SK-N-SH (cell line): ENCODE data around the gene APPL2. TPM values are rescaled to one million over a fixed set of nuclear protein-coding genes. Genes with fewer than 3 reads are reported as not detected.

Experiments
- CTCF ChIA-PET: fragments of 300-600, 350-600 bp; formaldehyde crosslinking; extraction: SDS; loops from one replicate; lab custom pipeline; 2021; lab: Yijun Ruan, JAX
- POLR2A ChIA-PET: fragments of 350-600 bp; sonication (Branson Sonifier 250); formaldehyde crosslinking; extraction: SDS; loops from one replicate; lab custom pipeline; 2020; ENCODE audit warnings: antibody characterized with exemption, inconsistent platforms; lab: Yijun Ruan, JAX
- DNase-seq: peaks from one replicate; pipeline ENCODE4 v3.0.0; 2012
- H2AFZ ChIP-seq: fragments of 200-600 bp; sonication (generic); 2 replicates; pipeline ENCODE4 v1.8.1; 2016; ENCODE audit warnings: antibody characterized with exemption, mild to moderate bottlenecking, low read depth
- H3F3A ChIP-seq: fragments of 200-600 bp; sonication (generic); replicated peaks from 2 replicates; pipeline ENCODE3; 2016; ENCODE audit warnings: antibody characterized with exemption, mild to moderate bottlenecking; ENCODE audit not compliant: insufficient read depth
- H3K27ac ChIP-seq, 2 experiments: fragments of 200-500 bp in 1 of 2; fragments of 200-600 bp in 1 of 2; sonication (Bioruptor generic) in 1 of 2; sonication (generic), shearing (Covaris generic) in 1 of 2; 2 replicates each; pipeline versions ENCODE4 v1.5.1 to v1.6.1; 2014 to 2016; ENCODE audit warnings: low read depth in 2 of 2, inconsistent platforms in 1 of 2, low read length in 1 of 2, mild to moderate bottlenecking in 1 of 2, mixed read lengths in 1 of 2
- H3K27me3 ChIP-seq: fragments of 200-600 bp; sonication (generic), shearing (Covaris generic); 2 replicates; pipeline ENCODE4 v1.6.1; 2016; ENCODE audit warnings: mixed run types; ENCODE audit not compliant: insufficient read depth
- H3K36me3 ChIP-seq, 2 experiments: fragments of 200-500 bp in 1 of 2; fragments of 200-600 bp in 1 of 2; sonication (Bioruptor generic) in 1 of 2; sonication (generic) in 1 of 2; replicated peaks in 1 of 2; 2 replicates each; pipeline versions ENCODE3 to v1.5.1; 2014 to 2016; ENCODE audit warnings: low read length in 1 of 2, mild to moderate bottlenecking in 1 of 2; ENCODE audit not compliant: insufficient read depth in 2 of 2, control insufficient read depth in 1 of 2
- H3K4me1 ChIP-seq, 2 experiments: fragments of 200-500 bp in 1 of 2; fragments of 200-600 bp in 1 of 2; sonication (Bioruptor generic) in 1 of 2; sonication (generic), shearing (Covaris generic) in 1 of 2; 2 replicates each; pipeline versions ENCODE4 v1.5.1 to v1.6.1; 2014 to 2016; ENCODE audit warnings: low read depth in 1 of 2, low read length in 1 of 2, mixed run types in 1 of 2; ENCODE audit not compliant: insufficient read depth in 2 of 2, control insufficient read depth in 1 of 2
- H3K4me2 ChIP-seq: fragments of 200-600 bp; sonication (generic), shearing (Covaris generic); 2 replicates; pipeline ENCODE4 v1.6.1; 2017; ENCODE audit warnings: mixed run types
- H3K4me3 ChIP-seq, 2 experiments: fragments of 200-500 bp in 1 of 2; fragments of 200-600 bp in 1 of 2; sonication (Bioruptor generic) in 1 of 2; sonication (generic), shearing (Covaris generic) in 1 of 2; 2 replicates each; pipeline versions ENCODE4 v1.5.1 to v1.8.1; 2014 to 2016; ENCODE audit warnings: low read depth in 2 of 2, inconsistent platforms in 1 of 2, low read length in 1 of 2, mild to moderate bottlenecking in 1 of 2, mixed read lengths in 1 of 2, moderate library complexity in 1 of 2
- H3K79me2 ChIP-seq: fragments of 200-600 bp; sonication (generic); 2 replicates; pipeline ENCODE4 v1.8.1; 2017; ENCODE audit warnings: mild to moderate bottlenecking; ENCODE audit not compliant: insufficient read depth
- H3K9ac ChIP-seq: fragments of 200-600 bp; sonication (generic); 2 replicates; pipeline ENCODE4 v1.6.1; 2017; ENCODE audit warnings: mixed run types
- H3K9me2 ChIP-seq: fragments of 200-600 bp; sonication (generic); 2 replicates; pipeline ENCODE4 v1.6.1; 2017; ENCODE audit warnings: mixed run types
- H3K9me3 ChIP-seq: fragments of 200-600 bp; sonication (generic); 2 replicates; pipeline ENCODE4 v1.6.1; 2017; ENCODE audit warnings: mixed run types, mild to moderate bottlenecking, moderate library complexity
- H4K20me1 ChIP-seq: fragments of 200-600 bp; sonication (generic); 2 replicates; pipeline ENCODE4 v1.6.1; 2017; ENCODE audit warnings: mild to moderate bottlenecking, mixed run types; ENCODE audit not compliant: insufficient read depth
- CTCF ChIP-seq: fragments of 200-600 bp; sonication (generic); IDR thresholded peaks from 2 replicates; pipeline ENCODE4 v1.6.1; 2017; ENCODE audit warnings: antibody characterized with exemption, mild to moderate bottlenecking, moderate library complexity
- GABPA ChIP-seq: IDR thresholded peaks from 2 replicates; pipeline ENCODE4 v1.4.0; 2012; ENCODE audit warnings: low read depth, mild to moderate bottlenecking
- JUND ChIP-seq: IDR thresholded peaks from 2 replicates; pipeline ENCODE4 v1.4.0; 2012
- MAX ChIP-seq: IDR thresholded peaks from 2 replicates; pipeline ENCODE4 v1.4.0; 2012; ENCODE audit warnings: low read depth
- MEF2A ChIP-seq: IDR thresholded peaks from 2 replicates; pipeline ENCODE4 v1.4.0; 2012; ENCODE audit warnings: low read depth, borderline replicate concordance
- NRF1 ChIP-seq: IDR thresholded peaks from 2 replicates; pipeline ENCODE4 v1.6.1; 2012; ENCODE audit warnings: low read depth, mild to moderate bottlenecking, low read length
- PBX3 ChIP-seq: IDR thresholded peaks from 2 replicates; pipeline ENCODE4; 2012
- WGBS: methylation state at CpG from one replicate; pipeline ENCODE4 v1.1.6; 2017; ENCODE audit warnings: low lambda C conversion rate; 5-methylcytosine and 5-hydroxymethylcytosine counted together
- polyA plus RNA-seq, 3 experiments: library from polyadenylated mRNA; depleted of rRNA; stranded (reverse); fragments of >200 nt; gene quantifications; 2 replicates each; pipeline ENCODE4 v1.2.3, GENCODE V29; 2012

The APPL2 gene
- polyA plus RNA-seq, 1 of the 3 experiments (the other 2 are of a cell fraction): 59.2 TPM

GRCh38 chr12:105222284-105222655, 13.7 kb downstream of the APPL2 start:
- no peak overlapping the region for H3K4me2 ChIP-seq
- H2AFZ ChIP-seq: no peak overlapping the region
- H3K79me2 ChIP-seq: peaks cover 95% of the 10 kb centered on the region
- no peak overlapping the region for H3K9ac ChIP-seq
- H3K4me3 ChIP-seq: no peak overlapping the region
- H3K4me1 ChIP-seq: peaks cover 16 to 20% of the 10 kb centered on the region in 2 experiments
- H3K36me3 ChIP-seq: peaks cover 73 to 77% of the 10 kb centered on the region in 2 experiments
- no peak overlapping the region for H3K27ac ChIP-seq
- H3F3A ChIP-seq: peaks cover 23% of the 10 kb centered on the region
- no peaks in the 10 kb centered on the region for H3K9me3 ChIP-seq
- no peak for TF ChIP-seq MEF2A
- H3K9me2 ChIP-seq: no peaks in the 10 kb centered on the region
- H4K20me1 ChIP-seq: peaks cover 21% of the 10 kb centered on the region
- WGBS: 76% methylated on average over 4 of the region's 4 CpGs
- no peak for DNase-seq
- H3K27me3 ChIP-seq: no peaks in the 10 kb centered on the region
- ChIA-PET CTCF (interaction anchor here (0.8 to 1.0 kb wide), 2 partner anchors 14 to 21 kb away, joined by 3 to 4 read pairs; no protein-coding TSS in a partner anchor), POLR2A (no interaction called here)

- ChIA-PET POLR2A (interaction anchor here (1.1 to 1.2 kb wide), 2 partner anchors 15 to 17 kb away, joined by 3 read pairs; partner anchors contain the start of gene APPL2), CTCF (interaction anchor here (1.0 kb wide), 1 partner anchor 20 kb away, joined by 4 read pairs; no protein-coding TSS in a partner anchor)
- Histone ChIP-seq H3K9me3 (no peaks in the 10 kb centered on the region), H3K27ac (no peak overlapping the region), H3K27me3 (no peaks in the 10 kb centered on the region), H3K9me2 (no peaks in the 10 kb centered on the region), H3K4me2 (no peak overlapping the region), H3K9ac (no peak overlapping the region), H3F3A (peaks cover 20% of the 10 kb centered on the region), H3K4me3 (no peak overlapping the region), H4K20me1 (peaks cover 21% of the 10 kb centered on the region), H3K79me2 (peaks cover 95% of the 10 kb centered on the region), H3K4me1 (peaks cover 15 to 20% of the 10 kb centered on the region in 2 experiments), H3K36me3 (peaks cover 73 to 82% of the 10 kb centered on the region in 2 experiments), H2AFZ (no peak overlapping the region)
- 90% methylated on average over 19 of the region's 19 CpGs for WGBS
- no peak for TF ChIP-seq CTCF
- no peak for TF ChIP-seq PBX3
- no peak for TF ChIP-seq MAX
- TF ChIP-seq GABPA: no peak
- no peak for TF ChIP-seq JUND
- no peak for TF ChIP-seq NRF1
- DNase-seq: no peak
Observed at GRCh38 chr12:105221583-105222283, 14.2 kb downstream of the APPL2 start.
